GM18873 (cell line): ENCODE results near the gene UPF1.

Experiments
- ATAC-seq: cut with Tn5 transposase; IDR thresholded peaks from one replicate; pipeline ENCODE4 v1.9.1; 2021; ENCODE audit warnings: mild to moderate bottlenecking, moderate library complexity, moderate number of reproducible peaks; ENCODE audit not compliant: unreplicated experiment, low FRiP score

The UPF1 gene

DNA sequence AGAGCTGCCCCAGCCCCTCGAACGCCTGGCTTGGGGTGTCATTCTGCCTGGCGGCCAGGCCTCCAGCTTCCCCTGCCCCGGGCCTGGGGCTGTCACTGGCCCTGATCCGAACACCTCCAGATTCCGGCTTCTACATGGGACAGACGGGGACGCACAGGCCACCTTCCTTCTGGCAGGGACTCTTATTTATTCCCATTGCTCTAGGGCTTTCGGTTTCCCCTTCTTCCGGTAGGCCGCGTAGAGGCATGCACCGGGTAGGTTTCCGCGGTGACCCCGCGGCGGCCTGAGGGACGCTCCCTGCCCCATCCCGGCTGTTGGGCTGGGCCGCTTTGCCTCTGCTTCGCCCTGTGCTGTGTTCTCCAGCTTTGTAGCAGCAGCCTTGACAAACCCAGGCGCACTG lies 36.0 kb downstream of the UPF1 start:
- no peak for ATAC-seq

DNA sequence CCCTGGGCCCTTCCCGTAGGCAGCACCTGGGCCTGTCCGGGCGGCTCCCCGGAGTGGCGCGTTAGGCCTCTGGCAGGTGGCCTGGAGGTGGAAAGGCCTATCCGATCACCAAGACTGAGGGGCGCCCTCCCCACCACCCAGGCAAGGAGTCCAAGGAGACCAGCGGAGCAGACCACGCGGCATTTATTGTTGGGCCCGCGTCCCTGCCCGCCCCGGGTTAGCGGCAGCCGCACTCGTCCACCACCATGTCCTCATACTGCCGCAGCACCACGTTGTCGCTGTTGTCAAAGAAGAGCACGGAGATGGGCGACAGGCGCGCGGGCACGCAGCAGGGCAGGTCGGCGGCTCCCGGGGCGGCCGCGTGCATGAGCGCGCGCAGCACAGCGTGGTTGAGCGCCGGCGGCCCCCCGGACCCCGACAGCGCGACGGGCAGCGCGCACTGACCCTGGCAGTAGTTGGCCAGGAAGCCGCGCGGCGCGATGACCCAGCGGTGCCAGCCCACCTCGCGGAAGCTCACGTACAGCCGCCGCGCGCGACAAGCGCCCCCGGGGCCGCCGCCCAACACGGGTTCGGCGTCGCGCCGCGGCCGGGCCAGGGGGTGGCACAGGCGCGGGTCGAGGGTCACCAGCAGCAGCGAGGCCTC lies 36.7 kb downstream of the UPF1 start:
- no peak for ATAC-seq

DNA sequence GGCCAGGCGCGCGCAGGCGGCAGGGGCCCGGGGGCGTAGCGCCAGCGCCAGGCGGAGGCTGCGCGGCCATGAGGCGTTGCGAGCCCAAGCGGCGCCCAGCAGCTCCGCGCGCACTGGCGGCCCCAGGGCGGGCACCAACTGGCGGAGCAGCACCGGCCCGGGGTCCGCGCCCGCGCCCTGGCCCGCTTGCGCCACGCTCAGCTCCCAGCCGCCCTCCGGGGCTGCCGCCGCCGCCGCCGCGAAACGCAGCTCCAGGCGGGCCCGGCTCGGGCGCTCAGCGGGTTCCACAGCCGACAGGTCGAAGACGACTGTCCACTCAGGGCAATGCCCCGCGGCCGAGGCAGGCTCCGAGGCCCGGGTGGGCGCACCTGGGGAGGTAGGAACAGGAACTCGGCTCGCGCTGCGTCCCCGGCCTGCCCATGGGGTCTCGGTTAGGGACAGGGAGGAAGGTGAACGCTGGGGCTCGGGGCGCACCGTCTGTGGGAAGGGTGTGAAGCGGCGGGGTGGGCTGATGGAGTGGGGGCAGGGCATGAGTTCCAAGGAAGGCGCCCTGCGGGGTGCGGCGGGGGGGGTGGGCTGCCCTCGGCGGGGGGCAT lies 37.4 kb downstream of the UPF1 start:
- ATAC-seq, result no peak

DNA sequence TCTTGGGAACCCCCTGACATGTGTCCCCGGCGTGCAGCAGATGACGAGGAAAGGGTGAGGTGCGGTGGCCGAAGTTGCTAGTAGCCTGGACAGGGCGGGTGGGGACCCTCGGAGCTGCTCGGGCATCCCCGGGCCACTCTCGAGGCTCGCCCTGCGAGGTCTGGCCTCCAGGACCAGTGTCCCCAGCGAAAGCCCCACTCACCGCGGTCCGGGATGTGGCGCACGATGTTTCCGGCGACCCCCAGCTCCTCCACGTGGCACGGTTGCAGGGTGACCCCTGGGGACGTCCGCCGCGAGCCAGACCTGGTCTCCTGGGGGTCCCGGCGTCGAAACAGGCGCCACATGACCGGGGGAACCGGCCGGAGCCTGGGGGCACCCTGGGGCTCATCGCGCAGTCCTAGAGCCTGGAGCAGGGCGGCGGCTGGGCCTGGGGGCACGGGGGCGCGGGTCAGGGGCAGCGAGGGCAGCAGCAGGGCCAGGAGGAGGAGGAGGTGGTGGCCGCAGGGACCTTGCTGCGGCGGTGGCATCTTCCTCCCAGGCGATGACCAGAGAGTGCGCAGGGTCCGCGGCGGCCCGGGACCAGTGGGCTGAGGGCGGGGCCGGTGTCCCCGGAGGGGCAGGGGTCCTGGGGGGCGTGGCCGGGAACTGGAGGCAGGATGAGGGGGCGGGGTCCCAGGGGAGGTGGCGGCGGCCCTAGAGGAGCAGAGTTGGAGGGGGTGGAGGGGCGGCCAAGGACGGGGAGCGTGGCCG lies 38.2 kb downstream of the UPF1 start:
- ATAC-seq, result no peak

DNA sequence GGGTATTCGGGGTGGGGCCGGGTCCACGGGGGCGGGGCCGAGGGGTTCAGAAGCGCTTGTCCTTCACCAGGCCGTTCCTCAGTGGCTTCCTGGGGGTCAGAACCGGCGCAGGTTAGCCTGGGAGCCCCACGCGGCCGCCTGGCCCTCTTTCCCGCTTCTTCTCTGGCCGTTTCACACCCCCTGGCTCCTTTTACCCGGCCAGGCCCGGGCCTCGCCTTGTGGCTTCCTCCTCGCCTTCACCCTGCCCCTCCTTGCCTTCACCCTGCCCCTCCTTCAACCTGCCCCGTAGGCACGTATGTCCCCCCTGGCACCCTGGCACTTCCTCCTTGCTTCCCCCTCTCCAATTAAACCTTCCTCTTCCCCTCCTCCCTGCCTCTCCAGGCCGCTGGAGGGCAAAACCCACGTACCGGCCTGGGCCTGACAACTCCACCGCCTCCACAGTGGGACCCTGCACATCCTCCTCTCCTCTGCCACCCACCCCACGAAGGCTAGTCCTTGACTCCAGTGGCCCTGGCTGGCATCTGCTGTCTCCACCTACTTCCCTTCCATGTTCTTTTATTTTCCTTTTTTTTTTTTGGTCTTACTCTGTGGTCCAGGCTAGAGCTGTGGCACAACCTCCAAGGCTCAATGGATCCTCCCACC lies 38.9 kb downstream of the UPF1 start:
- no peak for ATAC-seq

DNA sequence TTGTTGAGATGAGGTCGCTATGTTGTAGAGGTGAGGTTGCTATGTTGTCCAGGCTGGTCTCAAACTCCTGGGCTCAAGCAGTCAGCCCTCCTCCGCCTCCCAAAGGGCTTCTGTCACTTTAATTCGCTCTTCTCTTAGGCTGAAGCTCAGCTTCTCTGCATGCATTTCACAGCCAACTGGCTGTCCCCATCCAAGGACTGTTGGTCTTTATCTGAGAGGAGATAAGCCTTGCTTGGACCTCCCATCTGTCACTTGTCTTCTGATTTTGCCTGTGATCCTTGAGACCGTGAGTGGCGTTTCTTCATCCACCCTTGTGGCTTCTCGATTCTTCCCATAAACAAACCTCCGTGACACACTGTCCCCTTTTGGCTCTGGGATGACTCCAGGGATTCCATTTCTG lies 39.8 kb downstream of the UPF1 start:
- ATAC-seq, result no peak

DNA sequence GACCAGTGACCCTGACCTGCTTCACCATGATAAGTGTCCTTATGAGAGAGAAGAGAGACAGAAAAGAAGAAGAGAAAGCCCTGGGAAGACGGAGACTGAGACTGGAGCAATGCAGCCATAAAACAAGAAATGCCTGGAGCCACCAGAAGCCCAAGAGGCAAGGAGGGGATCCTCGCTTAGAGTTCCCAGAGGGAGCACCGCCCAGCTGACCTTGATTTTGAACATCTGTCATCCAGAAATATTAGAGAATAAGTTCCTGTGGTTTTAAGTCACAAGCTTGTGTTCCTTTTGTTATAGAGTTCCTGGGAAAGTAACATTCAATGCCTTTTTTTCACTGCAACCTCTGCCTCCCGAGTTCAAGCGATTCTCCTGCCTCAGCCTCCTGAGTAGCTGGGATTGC lies 44.0 kb downstream of the UPF1 start:
- ATAC-seq, result no peak

DNA sequence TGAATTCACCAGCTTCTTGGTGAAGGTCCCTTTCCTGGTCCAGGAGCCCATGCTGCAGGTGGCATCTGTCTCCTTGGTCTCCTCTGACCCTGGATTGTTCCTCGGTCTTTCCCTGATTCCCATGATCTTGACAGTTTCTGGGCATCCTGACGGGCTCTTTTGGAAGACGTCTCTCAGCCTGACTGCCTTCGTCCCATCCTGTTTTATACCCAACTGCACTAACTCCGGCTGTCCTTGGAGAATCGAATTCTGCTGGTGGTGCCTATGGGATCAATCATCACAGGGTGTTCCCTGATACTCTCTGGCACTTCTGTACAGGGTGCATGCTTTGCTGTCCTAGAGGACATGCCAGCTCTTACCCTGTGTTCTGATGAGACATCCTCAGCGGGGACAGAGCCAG lies 45.1 kb downstream of the UPF1 start:
- ATAC-seq, result no peak

DNA sequence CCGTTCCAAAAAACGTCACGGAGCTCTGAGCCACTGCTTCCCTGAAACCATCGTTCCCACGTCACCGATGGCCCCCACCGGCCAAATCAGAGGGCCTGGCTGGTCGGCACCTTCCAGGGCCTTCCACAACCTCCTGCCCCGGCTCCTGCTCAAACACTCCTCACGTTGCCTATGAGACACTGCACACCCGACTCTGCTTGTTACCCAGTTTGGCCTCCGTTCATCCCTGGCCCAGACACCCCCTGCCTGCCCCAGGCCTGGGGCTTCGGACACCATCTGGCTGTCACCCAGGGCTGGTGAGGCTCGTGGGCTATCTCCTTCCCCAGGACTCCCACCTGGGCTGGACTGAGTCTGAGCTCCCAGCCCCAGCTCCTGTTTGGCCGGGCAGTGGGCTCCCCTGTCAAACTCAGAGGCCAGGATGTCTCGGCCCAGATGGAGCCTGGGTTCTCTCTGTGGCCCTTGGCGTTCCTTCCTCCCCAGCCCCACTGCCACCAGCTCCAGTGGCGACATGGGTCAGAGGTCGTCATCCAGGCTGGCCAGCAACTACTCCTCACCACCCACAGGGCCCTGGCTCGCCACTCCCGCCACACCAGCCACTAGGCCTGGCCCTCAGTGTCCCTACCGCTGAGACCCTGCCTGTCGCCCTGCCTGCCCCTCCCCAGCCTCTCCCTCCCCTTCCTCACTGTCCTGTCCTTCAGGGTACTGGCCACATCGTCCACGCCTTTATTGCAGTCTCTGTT lies 46.5 kb downstream of the UPF1 start:
- ATAC-seq, result no peak

DNA sequence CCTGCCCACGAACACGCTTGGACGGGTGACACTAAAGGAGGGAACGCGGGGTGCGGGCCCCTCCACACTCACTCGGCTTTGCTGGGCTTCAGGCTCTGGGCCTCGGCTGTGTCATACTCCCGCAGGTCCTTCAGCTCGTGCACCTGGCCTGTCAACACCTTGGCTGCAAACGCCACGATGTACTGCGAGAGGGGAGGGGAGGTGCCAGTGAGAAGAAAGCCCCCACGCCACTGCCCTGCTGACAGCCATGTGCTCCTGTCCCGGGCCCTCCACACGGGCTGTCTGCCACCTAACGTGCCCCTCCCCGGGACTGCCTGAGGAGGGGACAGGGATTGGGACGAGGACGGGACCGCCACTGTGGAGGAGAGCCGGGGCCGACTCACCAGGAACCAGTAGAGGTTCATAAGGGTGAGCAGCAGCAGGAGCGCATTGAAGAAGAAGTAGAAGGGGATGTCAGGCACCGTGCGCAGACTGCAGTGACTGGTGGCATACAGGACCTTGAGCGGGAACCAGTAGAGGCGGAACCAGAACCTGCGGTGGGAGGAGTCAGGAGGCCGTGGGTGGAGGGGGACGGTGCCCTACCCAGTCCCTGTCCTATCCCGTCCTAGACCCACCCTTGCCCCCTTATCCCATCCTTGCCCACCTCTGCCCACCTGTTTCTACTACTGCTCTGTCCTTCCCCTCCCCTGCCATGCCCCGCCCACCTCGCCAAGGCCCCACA lies 47.3 kb downstream of the UPF1 start:
- ATAC-seq, result no peak

DNA sequence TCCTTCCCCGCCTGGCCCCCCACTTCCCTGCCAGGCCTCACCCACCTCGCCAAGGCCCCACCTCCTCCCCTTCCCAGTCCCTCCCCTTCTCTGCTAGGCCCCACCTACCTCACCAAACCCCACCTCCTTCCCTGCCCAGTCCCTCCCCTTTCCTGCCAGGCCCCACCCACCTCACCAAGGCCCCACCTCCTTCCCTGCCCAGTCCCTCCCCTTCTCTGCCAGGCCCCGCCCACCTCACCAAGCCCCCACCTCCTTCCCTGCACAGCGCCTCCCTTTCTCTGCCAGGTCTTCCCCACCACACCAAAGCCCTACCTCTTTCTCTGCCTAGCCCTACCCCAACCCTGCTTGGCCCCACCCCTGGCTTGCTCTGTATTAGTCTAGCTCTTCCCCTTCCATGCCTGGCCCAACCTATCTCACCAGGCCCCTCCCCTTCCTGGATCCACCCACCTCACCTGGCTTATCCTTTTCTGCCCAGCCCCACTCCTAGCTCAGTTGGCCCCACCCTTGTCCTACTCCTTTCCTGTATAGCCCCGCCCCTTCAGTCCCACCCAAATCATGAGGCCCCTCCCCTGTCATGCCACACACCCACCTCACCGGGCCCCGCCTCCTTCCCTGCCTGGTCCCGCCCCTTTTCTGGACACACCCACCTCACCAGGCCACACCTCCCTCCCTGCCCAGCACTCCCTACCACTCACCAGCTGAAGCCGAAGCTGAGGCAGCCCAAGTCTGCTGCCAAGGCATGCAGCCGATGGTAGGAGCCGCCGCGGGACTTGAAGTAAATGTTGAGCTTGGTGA lies 48.0 kb downstream of the UPF1 start:
- no peak for ATAC-seq

DNA sequence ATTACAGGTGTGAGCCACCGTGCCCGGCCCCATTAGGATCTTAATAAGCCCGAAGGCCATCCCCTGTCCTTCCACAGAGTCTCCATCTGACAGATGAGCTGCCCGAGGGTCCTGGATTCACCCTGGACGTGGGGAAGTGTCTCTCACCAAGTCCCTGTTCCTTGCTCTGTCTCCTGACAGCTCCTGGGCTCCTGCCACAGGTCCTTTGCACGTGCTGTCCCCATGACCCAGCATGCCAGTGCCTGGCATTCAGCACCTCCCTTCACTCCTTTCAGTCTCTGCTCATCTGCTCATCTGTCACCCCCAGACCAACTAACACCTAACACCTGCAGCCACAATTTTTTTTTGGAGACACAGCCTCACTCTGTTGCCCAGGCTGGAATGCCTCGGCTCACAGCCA lies 49.7 kb downstream of the UPF1 start:
- no peak for ATAC-seq

DNA sequence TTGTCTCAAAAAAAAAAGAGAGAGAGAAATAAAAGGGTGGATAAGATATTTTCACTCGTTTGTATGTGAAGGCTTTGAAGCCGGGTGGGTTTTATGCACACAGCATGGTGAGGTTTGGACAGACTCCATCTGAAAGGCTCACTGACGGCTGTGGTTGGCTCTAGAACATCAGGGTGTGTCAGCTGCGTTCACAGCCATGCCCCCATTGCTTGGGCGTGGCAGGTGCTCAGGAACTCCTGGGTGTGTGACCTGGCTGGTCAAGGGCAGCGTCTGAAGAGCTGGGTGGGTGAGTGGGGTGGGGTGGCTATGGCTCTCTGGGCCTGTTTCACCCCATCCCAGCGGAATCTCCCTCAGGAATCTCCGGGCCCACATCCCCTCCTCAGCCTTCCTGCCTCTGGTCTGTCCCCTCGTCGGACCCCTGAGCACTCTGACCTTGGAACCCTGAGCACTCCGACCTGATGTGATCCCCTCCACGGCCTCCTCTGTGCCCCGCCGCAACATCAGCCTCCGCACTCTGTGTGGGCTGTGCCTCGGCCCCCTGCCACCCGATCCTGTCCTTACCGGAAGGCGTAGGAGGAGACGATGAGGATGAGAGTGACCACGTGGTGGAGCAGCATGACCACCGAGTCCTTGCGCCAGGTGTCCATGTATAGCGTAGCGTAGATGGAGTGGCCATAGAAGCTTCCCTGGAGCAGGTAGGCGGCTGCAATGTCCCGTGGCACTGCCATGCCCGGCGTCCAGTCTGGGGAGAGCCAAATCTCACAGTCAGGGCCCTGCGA lies 52.0 kb downstream of the UPF1 start:
- no peak for ATAC-seq

DNA sequence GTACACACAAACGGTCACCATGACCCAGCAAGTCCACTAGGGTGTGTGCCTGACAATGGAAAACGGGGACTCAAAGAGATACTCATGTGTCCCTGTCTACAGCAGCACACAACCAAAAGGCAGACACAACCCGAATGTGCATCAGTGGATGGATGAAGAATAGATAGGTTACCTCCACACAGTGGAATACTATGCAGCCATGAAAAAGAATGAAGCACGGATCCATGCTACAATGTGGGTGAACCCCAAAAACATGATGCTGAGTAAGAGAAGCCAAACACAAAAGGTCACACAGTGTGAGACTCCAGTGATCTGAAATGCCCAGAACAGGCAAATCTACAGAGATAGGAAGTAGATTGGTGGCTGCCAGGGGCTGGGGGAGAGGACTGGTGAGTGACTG lies 55.2 kb downstream of the UPF1 start:
- ATAC-seq, result no peak

DNA sequence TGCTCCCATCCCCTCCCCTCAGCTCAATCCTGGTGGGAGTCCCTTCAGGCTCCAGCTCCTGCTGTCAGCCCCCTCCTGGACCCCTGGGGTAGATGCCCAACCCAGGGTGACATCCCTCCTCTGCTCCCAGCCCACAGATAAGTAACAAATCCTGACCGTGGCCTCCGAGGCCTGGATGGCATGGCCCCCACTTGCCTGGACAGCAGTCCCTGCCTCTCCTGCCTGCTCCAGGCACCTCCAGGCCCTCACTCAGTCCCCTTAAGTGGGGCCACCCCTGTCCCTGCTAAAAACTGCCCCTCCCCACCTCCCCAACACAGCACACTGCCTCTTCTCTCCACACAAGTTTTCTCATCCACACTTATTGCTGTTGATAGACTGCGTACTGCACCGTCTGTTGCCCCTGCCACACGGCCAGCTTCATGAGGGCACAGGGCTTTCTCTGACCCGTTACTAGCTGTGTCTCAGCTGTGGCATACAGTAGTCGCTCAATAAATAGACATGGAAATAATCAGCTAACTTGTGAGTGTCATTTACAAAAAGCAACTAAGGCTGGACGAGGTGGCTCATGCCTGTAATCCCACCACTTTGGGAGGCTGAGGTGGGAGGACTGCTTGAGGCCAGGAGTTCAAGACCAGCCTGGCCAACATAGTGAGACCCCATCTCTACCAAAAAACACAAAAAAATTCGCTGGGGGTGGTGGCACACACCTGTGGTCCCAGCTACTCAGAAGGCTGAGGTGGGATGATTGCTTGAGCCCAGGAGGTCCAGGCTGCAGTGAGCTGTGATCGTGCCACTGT lies 58.4 kb downstream of the UPF1 start:
- no peak for ATAC-seq

DNA sequence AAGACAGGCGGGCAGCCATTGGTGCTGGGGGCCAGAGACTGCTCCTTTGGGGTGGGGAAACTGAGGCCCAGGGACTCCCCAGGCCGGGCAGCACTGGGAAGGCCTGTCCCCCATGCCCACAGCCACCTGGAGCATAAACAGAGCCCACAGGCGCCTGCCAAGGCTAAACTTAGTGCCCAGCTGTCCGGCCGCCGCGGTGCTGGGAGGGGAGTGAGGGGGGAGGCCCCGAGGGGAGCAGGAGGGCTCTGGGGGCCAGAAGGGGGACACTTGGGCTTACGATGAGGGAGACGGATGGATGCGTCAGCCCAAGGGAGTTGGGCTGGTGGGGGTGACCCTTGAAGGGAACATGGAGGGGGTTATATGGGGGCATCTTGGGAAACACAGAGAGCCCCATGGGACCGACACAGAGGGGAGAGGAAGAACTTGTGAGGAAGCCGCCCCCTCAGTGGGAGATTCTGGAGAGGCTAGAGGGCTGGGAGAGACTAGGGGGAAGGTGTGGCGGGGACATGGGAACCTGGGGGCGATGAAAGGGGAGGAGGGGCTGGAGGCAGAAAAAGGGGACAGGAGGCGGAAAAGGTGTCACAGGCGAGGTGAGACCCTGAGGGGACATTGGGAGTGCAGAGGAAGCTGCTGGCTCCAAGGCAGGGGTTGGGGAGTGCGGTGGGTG lies 62.0 kb downstream of the UPF1 start:
- no peak for ATAC-seq

DNA sequence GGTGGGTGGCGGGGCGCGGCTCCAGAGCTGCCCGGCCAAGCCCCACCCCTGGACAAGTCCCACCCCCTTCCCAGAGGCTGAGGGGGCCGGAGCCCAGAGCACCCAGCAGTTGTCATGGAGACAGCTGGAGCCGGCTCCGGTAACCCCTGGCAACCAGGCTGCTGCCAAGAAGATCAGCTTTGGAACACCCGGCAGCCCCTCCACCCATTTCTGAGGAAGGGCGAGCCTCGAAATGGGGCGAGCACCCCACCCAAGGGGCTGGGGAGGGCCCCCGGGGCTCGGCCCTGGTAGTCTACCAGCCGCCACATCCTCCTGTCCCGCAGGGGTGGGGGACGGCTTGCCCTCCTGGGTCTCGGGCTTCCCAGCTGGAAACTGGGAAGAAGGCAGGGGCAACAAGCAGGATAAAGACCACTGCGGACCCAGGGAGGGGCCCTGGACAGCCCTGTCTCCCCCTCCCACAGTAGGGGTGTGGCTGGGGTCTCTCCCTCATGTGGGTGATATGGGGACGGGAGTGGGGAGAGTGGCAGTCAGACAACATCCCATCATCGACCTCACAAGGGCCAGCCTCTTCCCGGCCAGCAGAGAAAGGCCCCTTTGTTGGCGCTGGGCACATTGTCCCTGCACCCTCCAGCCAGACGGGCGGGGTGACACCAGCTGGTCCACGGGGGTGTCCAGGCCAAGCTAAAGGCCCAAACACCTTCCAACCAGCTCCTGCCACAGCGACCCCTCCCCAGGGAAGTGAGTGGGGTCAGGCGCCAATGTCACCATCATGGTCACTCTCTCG lies 62.7 kb downstream of the UPF1 start:
- no peak for ATAC-seq
